ENCODE measurements around the gene HDHD3.
"Not testable (repeated sequence)": the region's sequence is repeated elsewhere in the genome, so short reads cannot be mapped to it uniquely, and the experiment has no call there.

Gene HDHD3

DNA sequence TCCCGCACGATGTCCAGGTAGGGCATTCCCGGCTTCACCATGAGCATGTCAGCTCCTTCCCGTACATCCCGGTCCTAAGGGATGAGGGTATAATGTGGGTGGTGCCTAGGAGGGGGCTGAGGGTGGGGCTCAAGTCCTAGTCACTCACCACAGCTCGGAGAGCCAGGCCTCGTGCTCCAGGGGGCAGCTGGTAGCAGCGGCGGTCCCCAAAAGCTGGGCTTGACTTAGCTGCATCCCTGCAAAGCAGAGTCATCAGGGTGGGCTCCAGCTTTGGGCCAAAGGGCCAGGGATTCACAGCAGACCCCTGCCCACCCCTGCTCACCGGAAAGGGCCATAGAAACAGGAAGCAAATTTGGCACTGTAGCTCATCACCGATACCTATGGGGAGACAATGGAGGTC, 12.7 kb upstream of the HDHD3 start:
- no peak for DNase-seq (ENCODE audit: low spot score)

DNA sequence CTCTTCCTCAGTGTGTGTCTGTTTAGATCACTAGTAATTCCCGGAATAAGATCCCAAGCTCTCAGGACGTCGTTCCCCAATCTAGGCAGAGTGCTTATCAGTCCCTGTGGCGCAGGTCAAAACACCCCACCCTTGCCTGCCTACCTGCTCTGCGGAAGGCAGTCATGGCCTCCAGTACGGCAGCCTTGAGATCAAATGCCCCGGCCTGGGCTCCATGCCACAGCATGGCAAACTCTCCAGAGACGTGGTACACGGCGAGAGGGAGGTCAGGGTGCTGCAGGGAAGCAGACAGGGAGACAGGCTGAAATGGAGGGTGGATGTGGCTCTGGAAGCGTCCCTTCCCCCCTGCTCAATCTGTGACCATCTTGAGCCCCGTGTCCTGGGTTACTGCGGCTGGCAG, 12.0 kb upstream of the HDHD3 start:
- no peak for DNase-seq (ENCODE audit: low spot score)

DNA sequence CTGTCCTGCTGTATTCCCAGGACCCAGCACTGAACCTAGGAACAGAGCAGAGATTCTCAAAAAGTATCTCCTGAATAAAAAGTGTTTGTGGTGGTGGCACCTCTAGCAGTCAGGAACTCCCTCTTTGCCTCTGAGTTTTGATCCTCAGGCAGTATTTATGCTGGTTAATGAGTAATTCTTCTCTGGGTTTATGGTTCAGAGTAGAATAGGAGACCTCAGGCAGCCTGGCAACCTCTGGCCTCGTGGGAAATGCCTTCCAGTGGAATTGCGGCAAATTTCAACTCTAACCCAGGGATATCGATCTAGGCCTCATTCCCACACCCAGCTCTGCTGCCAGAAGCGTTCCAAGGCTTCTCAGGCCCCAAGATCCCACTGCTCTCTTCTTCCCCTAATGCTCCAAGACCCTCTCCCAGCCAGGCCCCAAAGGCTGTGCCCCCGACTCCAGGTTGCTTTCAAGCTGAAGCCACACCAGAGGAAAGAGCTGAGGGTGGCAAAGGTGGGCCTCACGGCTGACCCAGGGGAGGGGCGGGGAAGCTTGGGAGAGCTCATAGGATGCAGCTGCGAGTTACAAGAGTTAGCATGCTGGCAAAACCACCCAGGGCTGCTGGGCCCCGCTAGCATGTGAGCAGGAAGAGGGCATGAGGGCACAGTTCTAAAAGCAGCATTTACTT, 10.9 kb upstream of the HDHD3 start:
- no peak for DNase-seq (ENCODE audit: low spot score)

DNA sequence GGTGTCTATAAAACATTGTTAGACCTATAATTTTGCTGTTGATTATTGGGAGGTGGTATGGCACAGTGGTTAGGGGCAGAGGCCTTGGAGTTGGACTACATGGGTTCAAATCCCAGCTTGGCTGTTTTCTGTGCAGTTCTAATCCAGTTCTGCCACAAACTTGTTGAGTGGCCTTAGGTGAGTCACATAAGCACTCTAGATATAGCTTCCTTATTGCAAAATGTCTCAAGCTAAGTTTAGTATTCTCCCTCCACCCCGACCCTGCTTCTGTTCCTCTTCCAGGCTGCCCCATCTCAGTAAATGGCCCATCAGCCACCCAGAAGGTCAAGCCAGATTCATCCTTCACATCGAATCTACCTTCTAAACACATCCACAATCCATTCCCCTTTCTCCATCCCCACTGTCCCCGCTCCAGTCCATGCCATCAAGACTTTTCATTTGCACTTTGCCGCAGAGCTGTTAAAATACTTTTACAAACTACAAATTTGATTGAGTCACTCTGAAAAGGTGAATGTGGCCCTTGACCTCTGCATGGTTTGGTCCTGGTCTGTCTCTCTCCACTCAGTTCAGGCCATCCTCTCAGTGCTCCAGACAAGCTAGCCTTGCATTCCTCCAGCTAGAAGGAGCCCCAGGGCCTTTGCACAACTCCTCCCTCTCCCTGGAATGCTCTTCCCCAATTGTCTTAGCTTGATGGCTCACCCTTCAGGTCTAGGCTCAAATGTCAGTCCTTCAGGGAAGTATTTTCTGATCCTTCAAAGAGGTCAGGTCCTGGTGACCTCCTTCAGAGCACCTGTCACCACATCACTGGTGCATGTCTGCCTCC, 10.0 kb upstream of the HDHD3 start:
- no peak for DNase-seq (ENCODE audit: low spot score)

DNA sequence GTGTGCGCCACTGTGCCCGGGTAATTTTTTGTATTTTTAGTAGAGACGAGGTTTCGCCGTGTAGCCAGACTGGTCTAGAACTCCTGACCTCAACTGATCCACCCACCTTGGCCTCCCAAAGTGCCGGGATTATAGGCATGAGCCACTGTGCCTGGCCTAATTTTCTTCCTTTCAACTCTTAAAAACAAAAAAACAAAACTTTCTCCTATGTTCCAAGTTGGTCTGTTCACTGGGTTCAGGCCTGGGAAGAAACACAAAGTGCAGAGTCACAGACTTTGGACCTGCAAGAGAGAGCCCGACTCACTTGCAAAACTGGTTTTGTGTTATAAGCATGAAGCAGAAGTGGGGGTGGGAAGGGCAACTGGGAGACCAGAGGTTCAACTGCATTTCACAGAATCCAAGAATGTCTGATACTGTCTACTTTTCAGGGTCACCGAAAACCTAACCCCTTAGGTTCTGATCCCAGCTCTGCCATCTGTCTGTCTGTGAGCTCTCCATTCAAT, 5.2 kb upstream of the HDHD3 start:
- no peak for DNase-seq (ENCODE audit: low spot score)

DNA sequence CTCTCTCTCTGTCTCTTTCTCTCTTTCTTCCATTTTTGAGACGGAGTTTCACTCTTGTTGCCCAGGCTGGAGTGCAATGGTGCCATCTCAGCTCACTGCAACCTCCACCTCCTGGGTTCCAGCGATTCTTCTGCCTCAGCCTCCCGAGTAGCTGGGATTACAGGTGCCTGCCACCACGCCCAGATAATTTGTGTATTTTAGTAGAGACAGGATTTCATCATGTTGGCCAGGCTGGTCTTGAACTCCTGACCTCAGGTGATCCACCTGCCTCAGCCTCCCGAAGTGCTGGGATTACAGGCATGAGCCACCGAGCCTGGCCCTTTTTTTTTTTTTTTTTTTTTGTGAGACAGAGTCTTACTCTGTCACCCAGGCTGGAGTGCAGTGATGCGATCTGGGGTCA, 4.7 kb upstream of the HDHD3 start:
- DNase-seq (ENCODE audit: low spot score), result not testable (repeated sequence)

DNA sequence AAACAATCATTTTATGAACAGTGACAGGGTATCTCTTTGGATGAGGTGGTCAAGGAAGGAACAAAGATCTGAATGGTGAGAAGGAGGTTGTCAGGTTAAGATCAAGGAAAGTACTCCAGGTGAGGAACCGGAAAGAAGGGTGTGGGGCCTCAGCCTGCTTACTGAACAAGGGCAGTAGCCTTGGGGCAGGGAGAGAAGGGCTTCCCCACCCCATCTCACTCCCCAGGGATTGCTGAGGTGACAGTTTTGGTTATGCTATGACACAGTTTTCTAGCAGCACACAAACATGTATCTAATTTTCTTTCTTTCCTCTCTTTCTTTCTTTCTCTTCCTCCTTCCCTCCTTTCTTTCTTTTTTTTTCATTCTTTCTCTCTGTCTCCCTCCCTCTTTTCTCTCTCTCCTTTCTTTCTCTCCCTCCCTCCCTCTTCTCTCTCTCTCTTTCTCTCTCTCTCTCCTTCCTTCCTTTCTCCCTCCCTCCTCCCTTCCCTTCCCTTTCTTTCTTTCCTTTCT, 4.1 kb upstream of the HDHD3 start:
- no peak for DNase-seq (ENCODE audit: low spot score)

DNA sequence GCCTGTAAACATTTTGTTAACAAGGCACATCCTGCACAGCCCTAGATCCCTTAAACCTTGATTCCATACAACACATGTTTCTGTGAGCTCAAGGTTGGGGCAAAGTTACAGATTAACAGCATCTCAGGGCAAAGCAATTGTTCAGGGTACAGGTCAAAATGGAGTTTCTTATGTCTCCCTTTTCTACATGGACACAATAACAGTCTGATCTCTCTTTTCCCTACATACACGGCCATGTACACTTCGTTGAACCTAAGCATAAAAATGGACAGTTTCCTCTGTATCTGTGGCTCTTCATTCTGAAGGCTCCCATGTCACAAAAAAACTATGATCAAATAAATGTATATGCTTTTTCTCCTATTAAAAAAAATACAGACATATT, 3.0 kb upstream of the HDHD3 start:
- not testable (repeated sequence) for DNase-seq (ENCODE audit: low spot score)

DNA sequence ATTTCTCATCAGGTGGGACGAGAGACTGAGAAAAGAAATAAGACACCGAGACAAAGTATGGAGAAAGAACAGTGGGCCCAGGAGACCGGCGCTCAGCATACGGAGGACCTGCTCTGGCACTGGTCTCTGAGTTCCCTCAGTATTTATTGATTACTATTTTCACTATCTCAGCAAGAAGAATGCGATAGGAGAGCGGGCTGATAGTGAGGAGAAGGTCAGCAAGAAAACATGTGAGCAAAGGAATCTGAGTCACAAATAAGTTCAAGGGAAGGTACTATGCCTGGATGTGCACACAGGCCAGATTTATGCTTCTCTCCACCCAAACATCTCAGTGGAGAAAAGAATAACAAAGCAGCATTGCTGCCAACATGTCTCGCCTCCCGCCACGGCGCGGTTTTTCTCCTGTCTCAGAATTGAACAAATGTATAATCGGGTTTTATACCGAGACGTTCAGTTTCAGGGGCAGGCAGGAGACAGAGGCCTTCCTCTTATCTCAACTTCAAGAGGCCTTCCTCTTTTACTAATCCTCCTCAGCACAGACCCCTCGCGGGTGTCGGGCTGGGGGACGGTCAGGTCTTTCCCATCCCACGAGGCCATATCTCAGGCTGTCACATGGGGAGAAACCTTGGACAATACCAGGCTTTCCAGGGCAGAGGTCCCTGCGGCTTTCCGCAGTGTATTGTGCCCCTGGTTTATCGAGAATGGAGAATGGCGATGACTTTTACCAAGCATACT, 2.5 kb upstream of the HDHD3 start:
- DNase-seq (ENCODE audit: low spot score), result not testable (repeated sequence)

DNA sequence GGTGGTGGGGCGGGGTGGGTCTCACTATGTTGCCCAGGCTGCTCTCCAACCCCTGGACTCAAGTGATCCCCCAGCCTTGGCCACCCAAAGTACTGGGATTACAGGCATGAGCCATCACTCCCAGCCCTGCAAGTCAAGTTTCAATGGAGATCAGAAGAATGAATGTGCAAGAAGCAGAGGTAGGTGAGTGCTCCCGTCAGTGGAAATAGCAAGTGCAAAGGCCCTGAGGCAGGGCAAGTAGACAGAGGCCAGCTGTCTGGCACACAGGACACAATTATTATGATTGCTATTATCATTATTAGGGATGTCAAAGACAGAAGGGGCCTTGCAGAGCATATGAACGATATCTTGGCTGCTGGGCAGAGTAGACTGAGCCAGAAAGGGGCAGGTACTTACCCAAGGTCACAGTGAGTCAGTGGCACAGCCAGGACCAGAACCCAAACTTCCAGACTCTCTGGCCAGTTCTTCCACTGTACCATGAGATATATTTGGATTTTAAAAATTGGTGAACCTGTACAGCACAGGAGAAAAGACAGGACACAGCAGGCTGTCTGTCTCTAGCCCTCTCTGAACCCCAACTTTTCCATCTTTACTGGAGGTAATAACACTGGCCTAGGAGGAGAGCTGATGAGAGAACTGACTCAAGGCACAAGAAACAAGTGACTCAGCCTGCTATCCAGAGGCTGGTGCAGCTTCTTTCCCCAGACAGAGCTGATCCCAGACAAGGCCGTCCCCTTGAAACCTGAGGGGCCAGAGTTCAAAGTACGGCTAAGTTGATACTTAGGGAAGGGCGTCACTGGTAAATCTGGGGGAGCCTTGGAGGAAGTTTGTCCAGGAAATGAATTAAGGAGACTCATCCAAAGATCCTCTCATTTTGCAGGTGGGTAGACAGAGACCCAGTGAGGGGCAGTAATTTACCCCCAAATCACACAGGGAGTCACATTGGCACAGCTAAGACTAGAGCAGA, 1.4 kb downstream of the HDHD3 start:
- DNase-seq (ENCODE audit: low spot score), result no peak

DNA sequence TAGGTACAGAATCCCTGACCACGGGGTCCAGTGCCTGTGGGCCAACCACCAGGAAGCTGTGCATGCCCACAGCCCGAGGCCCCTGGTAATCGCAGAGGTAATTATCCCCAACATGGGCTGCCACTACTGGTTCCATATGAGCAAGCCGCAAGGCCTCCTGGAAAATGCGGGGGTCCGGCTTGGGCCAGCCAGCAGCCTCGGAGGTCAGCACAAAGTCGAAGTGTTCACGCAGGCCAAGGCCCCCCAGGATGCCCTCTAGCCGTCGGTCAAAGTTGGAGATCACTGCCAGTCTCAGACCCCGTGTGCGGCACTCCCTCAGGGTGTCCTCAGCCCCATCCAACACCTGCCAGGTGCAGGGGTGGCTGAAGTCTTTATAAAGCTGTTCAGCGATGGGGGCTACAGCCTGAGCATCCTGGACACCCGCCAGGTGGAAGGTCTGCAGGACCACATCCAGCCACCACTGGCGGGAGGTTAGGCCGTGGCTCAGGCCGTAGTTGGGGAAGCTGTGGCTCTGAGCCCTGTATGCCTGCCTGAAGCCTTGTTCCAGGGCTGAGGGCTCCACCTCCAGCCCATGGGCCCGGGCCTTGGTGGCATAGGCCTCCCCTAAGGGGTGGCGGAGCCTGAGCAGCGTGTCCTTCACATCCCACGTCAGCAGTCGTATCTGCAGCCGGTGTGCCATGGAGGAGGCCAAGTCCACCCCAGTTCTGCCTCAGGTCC, 3.0 kb downstream of the HDHD3 start:
- no peak for DNase-seq (ENCODE audit: low spot score)

DNA sequence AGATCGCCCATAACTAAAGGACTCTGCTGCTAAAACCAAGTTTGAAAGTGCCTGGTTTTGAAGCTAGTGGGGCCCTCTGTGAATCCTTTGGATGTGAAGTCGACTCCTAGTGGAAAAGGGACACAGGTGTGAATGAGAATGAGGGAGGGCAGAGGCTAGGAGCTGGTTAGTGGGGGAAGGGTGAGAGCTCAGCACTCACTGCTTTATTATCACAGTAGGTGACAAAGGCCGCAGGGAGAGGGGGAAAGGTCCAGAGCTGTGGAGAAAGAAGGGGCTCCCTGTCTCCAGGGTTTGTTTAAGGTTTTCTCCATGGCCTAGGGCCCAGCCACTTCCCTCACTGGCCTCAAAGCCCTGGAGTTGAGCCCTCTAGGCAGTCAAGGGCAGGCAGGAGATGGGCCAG, 3.5 kb downstream of the HDHD3 start:
- no peak for DNase-seq (ENCODE audit: low spot score)

DNA sequence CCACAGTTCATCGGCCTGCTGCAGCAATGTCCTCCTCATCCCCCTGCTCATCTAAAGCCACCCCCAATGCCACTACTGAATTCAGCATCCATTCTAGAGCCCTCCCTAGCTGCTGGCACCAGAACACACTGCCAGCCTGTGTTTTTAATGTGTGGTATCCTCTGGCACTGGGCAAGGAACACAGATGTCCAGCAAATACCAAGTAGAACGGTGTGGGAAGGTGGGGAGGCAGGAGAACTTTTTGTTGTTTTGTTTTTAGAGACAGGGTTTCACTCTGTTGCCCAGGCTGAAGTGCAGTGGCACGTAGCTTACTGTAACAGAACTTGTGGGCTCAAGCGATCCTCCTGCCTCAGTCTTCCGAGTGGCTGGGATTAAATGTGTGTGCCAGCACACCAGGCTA, 4.7 kb downstream of the HDHD3 start:
- no peak for DNase-seq (ENCODE audit: low spot score)

DNA sequence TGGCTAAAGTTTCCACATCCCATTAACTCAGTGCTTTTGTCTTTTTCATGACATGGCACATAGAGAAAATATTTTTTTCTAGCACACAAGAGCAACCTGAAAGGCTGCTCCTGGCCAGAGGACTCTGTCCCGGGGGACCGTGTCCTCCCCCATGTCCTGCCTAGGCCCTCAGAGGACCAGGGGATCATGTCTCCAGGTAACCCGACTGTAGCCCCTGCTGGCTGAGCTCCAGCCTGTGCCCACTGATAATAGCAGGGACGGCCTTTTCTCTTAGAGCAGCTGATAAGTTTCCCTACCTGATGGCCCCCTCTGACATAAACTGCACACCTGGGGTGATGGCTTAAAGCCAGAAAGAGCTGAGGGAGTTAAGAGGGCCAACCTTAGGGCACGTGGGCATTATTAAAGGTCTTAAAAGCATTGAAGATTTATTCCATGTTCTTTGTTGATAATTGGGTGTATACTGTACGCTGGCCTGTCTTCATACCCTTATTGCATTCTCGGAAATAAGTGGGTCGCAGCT, 5.9 kb downstream of the HDHD3 start:
- no peak for DNase-seq (ENCODE audit: low spot score)

DNA sequence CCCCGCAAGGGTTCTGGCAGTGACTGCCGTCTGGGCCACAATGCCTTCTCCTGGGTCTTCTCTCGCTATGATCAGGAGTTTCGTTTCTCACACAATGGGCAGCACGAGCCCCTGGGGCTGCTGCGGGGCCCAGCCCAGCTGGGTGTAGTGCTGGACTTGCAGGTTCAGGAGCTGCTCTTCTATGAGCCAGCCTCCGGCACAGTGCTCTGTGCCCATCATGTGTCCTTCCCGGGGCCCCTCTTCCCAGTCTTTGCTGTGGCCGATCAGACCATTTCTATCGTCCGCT, 7.0 kb downstream of the HDHD3 start:
- DNase-seq (ENCODE audit: low spot score), result no peak

DNA sequence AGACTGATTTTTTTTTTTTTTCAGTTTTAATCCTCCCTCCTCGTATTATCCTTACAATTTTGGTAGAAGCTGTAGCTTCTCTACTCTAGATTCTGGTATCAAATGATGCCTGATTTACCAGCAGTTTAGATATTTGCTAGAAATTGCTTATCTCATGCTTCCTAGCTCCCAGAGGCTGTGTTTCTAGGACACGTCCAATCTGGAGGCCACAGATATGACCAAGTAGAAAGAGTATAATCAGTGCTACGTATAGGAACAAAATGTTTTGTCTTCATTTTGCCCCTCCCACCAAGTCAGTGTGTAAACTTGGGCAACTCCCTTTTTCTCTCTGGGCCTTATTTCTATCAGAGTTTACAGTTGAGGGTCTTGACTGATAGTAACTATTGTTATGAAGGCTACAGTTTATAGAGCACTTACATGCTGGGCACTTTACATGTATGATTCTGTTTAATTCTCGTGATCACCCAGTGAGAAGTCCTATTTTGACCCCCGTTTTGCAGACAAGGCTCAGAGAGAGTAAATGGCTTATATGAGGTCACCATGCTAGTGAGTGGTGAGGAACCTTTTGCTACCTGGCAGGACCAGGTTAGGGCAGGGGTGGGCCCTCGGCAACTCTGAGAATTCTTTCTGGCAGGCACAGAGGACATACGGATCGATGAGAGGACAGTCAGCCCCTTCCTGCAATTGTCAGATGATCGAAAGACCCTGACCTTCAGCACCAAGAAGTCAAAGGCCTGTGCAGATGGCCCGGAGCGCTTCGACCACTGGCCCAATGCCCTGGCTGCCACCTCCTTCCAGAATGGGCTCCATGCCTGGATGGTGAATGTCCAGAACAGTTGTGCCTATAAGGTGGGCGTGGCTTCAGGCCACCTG, 7.6 kb downstream of the HDHD3 start:
- no peak for DNase-seq (ENCODE audit: low spot score)

DNA sequence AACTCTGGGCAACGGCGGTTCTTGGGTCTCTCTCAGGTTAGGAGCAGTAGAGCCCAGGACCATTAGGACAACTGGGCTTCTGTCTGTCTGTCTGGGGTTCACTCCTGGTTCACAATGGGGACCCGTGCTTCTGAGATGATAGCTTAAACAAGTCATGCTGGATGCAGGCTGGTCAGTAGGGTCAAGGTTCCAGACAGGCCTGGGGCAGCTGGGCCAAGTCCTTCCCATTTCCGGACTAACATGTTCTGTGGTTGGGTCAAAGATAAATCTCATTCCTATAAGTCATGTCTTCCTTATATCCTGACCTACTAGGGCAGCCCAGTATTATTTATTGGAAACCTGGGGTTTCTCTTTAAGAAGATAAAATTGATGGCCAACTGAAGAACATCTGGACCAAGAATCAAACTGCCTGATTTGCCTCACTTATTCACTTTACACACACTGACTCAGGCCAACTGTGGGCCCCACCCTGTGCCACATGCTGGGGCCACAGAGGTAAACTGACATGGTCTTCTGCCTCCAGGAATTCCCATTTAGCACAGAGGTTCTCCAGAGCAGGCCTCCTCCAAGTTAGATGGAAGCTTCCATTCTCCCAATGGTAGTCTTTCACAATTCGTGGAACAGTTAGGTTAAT, 8.3 kb downstream of the HDHD3 start:
- DNase-seq (ENCODE audit: low spot score), result no peak

DNA sequence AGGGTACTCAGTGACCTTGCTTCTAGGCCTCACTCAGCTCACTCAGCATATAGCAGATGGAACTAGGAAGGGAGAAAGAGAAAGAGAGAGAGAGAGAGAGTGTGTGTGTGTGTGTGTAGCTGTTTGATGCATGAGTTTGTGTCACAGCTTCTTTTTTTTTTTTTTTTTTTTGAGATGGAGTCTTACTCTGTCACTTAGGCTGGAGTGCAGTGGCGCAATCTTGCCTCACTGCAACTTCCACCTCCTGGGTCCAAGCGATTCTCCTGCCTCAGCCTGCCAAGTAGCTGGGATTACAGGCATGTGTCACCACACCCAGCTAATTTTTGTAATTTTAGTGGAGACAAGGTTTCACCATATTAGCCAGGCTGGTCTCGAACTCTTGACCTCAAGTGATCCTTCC, 11.1 kb downstream of the HDHD3 start:
- DNase-seq (ENCODE audit: low spot score), result not testable (repeated sequence)

DNA sequence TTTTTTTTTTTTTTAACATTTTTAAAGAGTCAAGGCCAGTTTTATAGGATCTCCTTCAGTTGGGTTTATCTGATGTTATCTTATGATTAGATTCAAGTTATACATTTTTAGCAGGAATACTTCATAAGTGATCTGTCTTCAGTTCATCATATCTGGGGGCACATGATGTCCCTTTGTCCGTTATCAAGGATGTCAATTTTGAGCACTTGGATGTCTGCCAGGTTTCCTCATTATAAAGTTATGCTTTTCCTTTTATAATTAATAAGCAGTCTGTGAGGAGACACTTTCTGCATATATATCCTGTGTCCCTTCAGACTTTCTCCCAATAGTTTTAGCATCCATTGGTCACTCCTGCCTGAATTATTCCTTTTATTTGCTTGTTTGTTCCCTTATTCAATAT, 11.8 kb downstream of the HDHD3 start:
- DNase-seq (ENCODE audit: low spot score), result no peak
